ENCODE results near the gene PLEKHA8.

The PLEKHA8 gene

GRCh38 chr7:30171766-30172447 lies 143.7 kb downstream of the PLEKHA8 start:
- DNase-seq = no peak

GRCh38 chr7:30172451-30172850 lies 144.2 kb downstream of the PLEKHA8 start:
- DNase-seq = no peak

GRCh38 chr7:30173058-30173897 lies 145.1 kb downstream of the PLEKHA8 start:
- DNase-seq = peak; percentile 96

DNA sequence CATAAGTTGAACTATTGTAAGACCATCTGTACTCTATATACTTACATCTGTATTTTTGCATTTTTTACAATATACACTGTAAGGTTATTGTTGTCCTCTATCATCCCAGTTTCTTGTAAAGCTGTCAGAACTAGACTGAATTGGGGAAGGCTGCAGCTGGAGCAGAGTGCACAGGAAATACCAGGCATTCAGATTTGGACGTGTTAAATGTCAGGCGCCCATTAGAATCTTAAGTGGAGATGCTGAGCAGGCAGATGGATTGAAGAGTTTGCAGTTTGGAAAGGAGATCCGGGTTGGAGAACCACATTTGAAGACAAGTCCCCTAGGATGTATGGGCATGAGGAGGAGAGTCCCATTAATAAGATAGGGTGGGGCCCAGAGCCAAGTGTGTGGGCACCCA lies 147.0 kb downstream of the PLEKHA8 start:
- DNase-seq = peak; percentile 37

- DNase-seq = no peak
Measured at GRCh38 chr7:30175636-30176147, 147.5 kb downstream of the PLEKHA8 start.

DNA sequence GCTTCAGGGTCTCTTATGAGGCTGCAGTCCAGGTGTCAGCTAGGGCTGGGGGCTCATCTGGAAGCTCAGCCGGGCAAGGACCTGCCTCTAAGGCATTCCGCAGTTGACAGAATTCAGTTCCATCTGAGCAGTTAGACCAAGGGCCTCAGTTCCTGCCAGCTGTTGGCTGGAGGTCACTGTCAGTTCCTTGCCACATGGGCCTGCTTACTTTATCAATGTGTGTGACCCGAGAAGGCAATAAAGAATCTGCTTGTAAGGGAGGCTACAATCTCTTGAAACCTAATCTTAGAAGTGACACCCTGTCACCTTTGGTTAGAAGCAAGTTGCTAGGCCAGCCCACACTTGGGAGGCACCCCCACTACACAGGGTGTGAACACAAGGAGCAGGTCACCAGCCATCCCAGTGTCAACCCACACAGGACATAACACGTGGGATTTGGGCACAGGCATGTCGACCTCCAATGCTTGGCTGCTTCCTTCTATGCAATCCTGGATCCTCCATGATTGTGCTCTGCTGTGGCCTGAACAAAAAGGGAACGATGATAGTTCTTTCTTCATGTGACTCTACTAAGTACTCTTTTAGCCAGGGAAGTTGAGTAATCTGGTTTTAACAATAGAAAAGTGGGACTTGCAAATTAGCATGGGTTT lies 148.4 kb downstream of the PLEKHA8 start:
- DNase-seq = no peak

GRCh38 chr7:30177186-30177585 lies 149.0 kb downstream of the PLEKHA8 start:
- DNase-seq = no peak

DNA sequence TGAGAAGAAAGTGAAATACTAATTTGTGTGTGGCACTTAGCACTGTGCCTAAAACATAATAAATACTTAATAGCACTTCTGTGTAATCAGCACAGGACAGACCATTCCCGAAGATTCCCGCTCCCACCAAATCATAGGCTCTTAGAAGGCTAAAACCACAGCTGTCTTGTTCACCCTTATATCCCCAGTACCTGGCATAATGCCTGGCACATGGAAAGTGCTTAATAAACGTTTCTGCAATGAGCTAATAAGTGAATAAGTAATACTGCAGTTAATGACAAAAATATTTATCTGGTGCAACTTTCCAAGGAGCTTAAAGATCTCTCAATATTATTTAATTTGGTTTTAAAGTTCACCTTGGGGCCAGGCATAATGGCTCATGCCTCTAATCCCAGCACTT lies 149.8 kb downstream of the PLEKHA8 start:
- no peak for DNase-seq

DNA sequence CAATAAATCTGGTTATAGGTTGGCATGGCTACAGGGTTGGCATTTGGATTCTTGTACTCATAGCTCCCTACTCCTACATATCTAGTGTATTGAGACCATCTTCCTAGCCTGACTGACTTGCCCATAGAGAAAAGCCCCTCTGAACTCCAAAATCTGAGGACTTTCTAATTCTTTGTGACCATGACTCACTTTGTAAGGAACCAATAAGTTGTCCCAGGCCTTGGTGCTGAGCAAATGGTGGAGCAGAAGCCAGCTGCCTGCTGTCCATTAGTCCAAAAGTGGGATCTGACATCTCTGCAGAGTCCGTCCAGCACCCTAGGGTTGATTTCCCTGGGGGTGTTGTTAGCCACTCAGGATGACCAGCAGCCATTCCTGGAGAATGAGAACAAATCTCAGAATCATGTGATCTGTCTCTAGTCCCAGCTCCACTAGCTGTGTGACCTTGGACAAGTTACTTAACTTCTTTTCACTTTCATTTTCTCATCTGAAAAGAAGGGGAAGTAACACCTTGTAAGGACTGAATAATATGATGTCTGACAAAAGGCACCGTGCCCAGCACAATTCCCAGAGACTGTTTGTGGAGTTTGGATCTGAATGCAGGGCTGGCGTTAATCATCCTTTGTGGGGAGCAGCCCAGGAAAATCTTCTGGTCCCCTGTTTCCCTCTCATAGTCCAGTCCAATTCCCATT lies 150.7 kb downstream of the PLEKHA8 start:
- DNase-seq = no peak

Measured in NCI-H2081 treated with DMSO at 0.1 percent for 48 hours (cell line).